ENCODE measurements around the gene TMC3. TPM values are rescaled to one million over a fixed set of nuclear protein-coding genes. Genes with fewer than 3 reads are reported as not detected.

The TMC3 gene
- total and polyA plus RNA-seq, 10 of the 15 experiments (the other 5 are each of a cell fraction or from before 2014, with no cell fraction given), result 0.03 to 0.04 (median 0.04) TPM; not detected in 7

GRCh38 chr15:81377871-81378270, 3.9 kb upstream of the TMC3 start:
- H3K9me3 ChIP-seq (replicated peaks; ENCODE audit: control insufficient read depth, insufficient read depth, low read length), result no peaks in the 10 kb centered on the region
- no peaks in the 10 kb centered on the region for H3K36me3 ChIP-seq (ENCODE audit: control insufficient read depth in 2 of 2, insufficient read depth in 2 of 2, low read length in 1 of 2)
- TF ChIP-seq PML (IDR thresholded peaks at IDR 0.05; ENCODE audit: low read length) (no peak), BRCA1 (IDR thresholded peaks at IDR 0.05; ENCODE audit: low read depth, low read length) (no peak)
- TF ChIP-seq, protein P1, sequence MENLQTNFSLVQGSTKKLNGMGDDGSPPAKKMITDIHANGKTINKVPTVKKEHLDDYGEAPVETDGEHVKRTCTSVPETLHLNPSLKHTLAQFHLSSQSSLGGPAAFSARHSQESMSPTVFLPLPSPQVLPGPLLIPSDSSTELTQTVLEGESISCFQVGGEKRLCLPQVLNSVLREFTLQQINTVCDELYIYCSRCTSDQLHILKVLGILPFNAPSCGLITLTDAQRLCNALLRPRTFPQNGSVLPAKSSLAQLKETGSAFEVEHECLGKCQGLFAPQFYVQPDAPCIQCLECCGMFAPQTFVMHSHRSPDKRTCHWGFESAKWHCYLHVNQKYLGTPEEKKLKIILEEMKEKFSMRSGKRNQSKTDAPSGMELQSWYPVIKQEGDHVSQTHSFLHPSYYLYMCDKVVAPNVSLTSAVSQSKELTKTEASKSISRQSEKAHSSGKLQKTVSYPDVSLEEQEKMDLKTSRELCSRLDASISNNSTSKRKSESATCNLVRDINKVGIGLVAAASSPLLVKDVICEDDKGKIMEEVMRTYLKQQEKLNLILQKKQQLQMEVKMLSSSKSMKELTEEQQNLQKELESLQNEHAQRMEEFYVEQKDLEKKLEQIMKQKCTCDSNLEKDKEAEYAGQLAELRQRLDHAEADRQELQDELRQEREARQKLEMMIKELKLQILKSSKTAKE (IDR thresholded peaks at IDR 0.05; ENCODE audit: low read depth, poor library complexity, severe bottlenecking), result no peak
- ChIA-PET CTCF (no interaction called here), SMC1A (ENCODE audit: uncharacterized antibody, unreplicated experiment) (interaction anchor here (1.0 kb wide), 1 partner anchor 86 kb away, joined by 3 read pairs; no protein-coding TSS in a partner anchor), RAD21 (ENCODE audit: unreplicated experiment) (no interaction called here), POLR2A (no interaction called here)
- 59% methylated on average over 4 of the region's 4 CpGs for WGBS (ENCODE audit: insufficient coverage, insufficient replicate concordance, low lambda C conversion rate, missing lambda C conversion rate)
- no peak for FAIRE-seq
- ATAC-seq, result no peak
- H3K27ac ChIP-seq (ENCODE audit: control insufficient read depth, insufficient read depth), result no peak overlapping the region
- intact Hi-C loops (cut with micrococcal nuclease; ENCODE audit: unreplicated experiment), result no loop called here
- H3K4me1 ChIP-seq (ENCODE audit: control insufficient read depth, insufficient read depth, low read length), result no peaks in the 10 kb centered on the region
- H3K9ac ChIP-seq (ENCODE audit: control insufficient read depth, insufficient read depth, low read length), result no peak overlapping the region
- H3K4me3 ChIP-seq, result no peak overlapping the region
- no TSS peak for BruUV-seq (replicated peaks)
- in situ Hi-C loops (cut with MboI), result no loop called here
- H3K79me2 ChIP-seq (ENCODE audit: control insufficient read depth, insufficient read depth, low read length), result no peaks in the 10 kb centered on the region
- no peak overlapping the region for H3K4me2 ChIP-seq (ENCODE audit: control insufficient read depth, insufficient read depth)
- peaks cover 0 to 1% of the 10 kb centered on the region in 2 experiments; a peak in 2 of 4 replicates for H3K27me3 ChIP-seq (replicated peaks in 1 of 2; ENCODE audit: control insufficient read depth in 2 of 2, insufficient read depth in 2 of 2, low read length in 1 of 2)
- no peak for DNase-seq (ENCODE audit: low read depth, low spot score)
- no peak overlapping the region for H2AFZ ChIP-seq (ENCODE audit: control insufficient read depth, low read depth, low read length)
- no peaks in the 10 kb centered on the region for H4K20me1 ChIP-seq (ENCODE audit: control insufficient read depth, insufficient read depth)

GRCh38 chr15:81376231-81376630, 2.2 kb upstream of the TMC3 start:
- DNase-seq (ENCODE audit: low read depth, low spot score), result no peak
- Histone ChIP-seq H4K20me1 (ENCODE audit: control insufficient read depth, insufficient read depth) (no peaks in the 10 kb centered on the region), H2AFZ (ENCODE audit: control insufficient read depth, low read depth, low read length) (no peak overlapping the region), H3K4me3 (no peak overlapping the region), H3K27ac (ENCODE audit: control insufficient read depth, insufficient read depth) (no peak overlapping the region), H3K27me3 (replicated peaks in 1 of 2; ENCODE audit: control insufficient read depth in 2 of 2, insufficient read depth in 2 of 2, low read length in 1 of 2) (peaks cover 0 to 1% of the 10 kb centered on the region in 2 experiments; a peak in 2 of 4 replicates), H3K4me1 (ENCODE audit: control insufficient read depth, insufficient read depth, low read length) (no peaks in the 10 kb centered on the region), H3K36me3 (ENCODE audit: control insufficient read depth in 2 of 2, insufficient read depth in 2 of 2, low read length in 1 of 2) (no peaks in the 10 kb centered on the region), H3K9me3 (replicated peaks; ENCODE audit: control insufficient read depth, insufficient read depth, low read length) (no peaks in the 10 kb centered on the region), H3K4me2 (ENCODE audit: control insufficient read depth, insufficient read depth) (no peak overlapping the region), H3K9ac (ENCODE audit: control insufficient read depth, insufficient read depth, low read length) (no peak overlapping the region), H3K79me2 (ENCODE audit: control insufficient read depth, insufficient read depth, low read length) (no peaks in the 10 kb centered on the region)
- ATAC-seq, result no peak
- in situ Hi-C loops (cut with MboI), result no loop called here
- POLR2A ChIA-PET, result no interaction called here
- SMC1A ChIA-PET (ENCODE audit: uncharacterized antibody, unreplicated experiment), result no interaction called here
- CTCF ChIA-PET, result no interaction called here
- intact Hi-C loops (cut with micrococcal nuclease; ENCODE audit: unreplicated experiment), result no loop called here
- no TSS peak for BruUV-seq (replicated peaks)
- RAD21 ChIA-PET (ENCODE audit: unreplicated experiment), result no interaction called here
- WGBS (ENCODE audit: insufficient coverage, insufficient replicate concordance, low lambda C conversion rate, missing lambda C conversion rate), result 88% methylated on average over 4 of the region's 4 CpGs
- FAIRE-seq, result no peak
- TF ChIP-seq, protein P2, sequence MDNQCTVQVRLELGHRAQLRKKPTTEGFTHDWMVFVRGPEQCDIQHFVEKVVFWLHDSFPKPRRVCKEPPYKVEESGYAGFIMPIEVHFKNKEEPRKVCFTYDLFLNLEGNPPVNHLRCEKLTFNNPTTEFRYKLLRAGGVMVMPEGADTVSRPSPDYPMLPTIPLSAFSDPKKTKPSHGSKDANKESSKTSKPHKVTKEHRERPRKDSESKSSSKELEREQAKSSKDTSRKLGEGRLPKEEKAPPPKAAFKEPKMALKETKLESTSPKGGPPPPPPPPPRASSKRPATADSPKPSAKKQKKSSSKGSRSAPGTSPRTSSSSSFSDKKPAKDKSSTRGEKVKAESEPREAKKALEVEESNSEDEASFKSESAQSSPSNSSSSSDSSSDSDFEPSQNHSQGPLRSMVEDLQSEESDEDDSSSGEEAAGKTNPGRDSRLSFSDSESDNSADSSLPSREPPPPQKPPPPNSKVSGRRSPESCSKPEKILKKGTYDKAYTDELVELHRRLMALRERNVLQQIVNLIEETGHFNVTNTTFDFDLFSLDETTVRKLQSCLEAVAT (IDR thresholded peaks at IDR 0.05), result no peak
- no peak for TF ChIP-seq EGR1 (IDR thresholded peaks at IDR 0.05; ENCODE audit: borderline replicate concordance in 1 of 2, low read depth in 2 of 2, low read length in 2 of 2)
- no peak for TF ChIP-seq KDM1A (IDR thresholded peaks at IDR 0.05; ENCODE audit: borderline replicate concordance)
- TF ChIP-seq IKZF2 (IDR thresholded peaks at IDR 0.05), result no peak
- TF ChIP-seq NFYB (IDR thresholded peaks at IDR 0.05; ENCODE audit: insufficient read depth, low read depth, low read length), result no peak
- no peak for TF ChIP-seq SREBF1 (IDR thresholded peaks at IDR 0.05; ENCODE audit: low read length)
- no peak for TF ChIP-seq BHLHE40 (IDR thresholded peaks at IDR 0.05; ENCODE audit: borderline replicate concordance in 1 of 2, low read depth in 2 of 2, low read length in 1 of 2)
- no peak for TF ChIP-seq RB1 (IDR thresholded peaks at IDR 0.05; ENCODE audit: borderline replicate concordance)
- no peak for TF ChIP-seq MYC (IDR thresholded peaks at IDR 0.05; ENCODE audit: insufficient read depth, insufficient read length, insufficient replicate concordance, low read length, severe bottlenecking)
- no peak for TF ChIP-seq POLR2A (IDR thresholded peaks at IDR 0.05; ENCODE audit: low read depth, low read length)
- no peak for TF ChIP-seq NR2F1 (conservative IDR thresholded peaks at IDR 0.05)
- TF ChIP-seq MYB (IDR thresholded peaks at IDR 0.05; ENCODE audit: borderline replicate concordance, low read depth, low read length), result no peak
